IMR-90 (cell line): ENCODE data around the gene EGFR. TPM values are rescaled to one million over a fixed set of nuclear protein-coding genes. Genes with fewer than 3 reads are reported as not detected.

Source experiments
- ATAC-seq: fragments of 200-7000 bp; cut with Tn5 transposase; 2 replicates; pipeline ENCODE4 v1.9.1; 2020; ENCODE audit warnings: low read depth, mild to moderate bottlenecking, moderate library complexity
- BruUV-seq: library from RNA; stranded (reverse); fragments of 400-500 nt; replicated peaks from 2 replicates; lab custom pipeline; 2021; lab: Mats Ljungman, UMichigan
- CTCF ChIA-PET: fragments of 300-600 bp; formaldehyde crosslinking; extraction: SDS; loops from one replicate; lab custom pipeline; 2021; ENCODE audit warnings: antibody characterized with exemption; lab: Yijun Ruan, JAX
- POLR2A ChIA-PET: fragments of 300-600 bp; sonication (Branson Sonifier 250); formaldehyde crosslinking; loops from one replicate; lab custom pipeline; 2022; ENCODE audit warnings: antibody characterized with exemption; ENCODE audit not compliant: unreplicated experiment; lab: Charles Lee
- DNase-seq: peaks from one replicate; pipeline ENCODE4 v3.0.0; 2013
- H2AFZ ChIP-seq: replicated peaks from 2 replicates; pipeline ENCODE3; 2013; ENCODE audit warnings: low read length, mild to moderate bottlenecking; ENCODE audit not compliant: poor library complexity
- H2AK5ac ChIP-seq: 2 replicates; pipeline ENCODE4 v1.6.1; 2013; ENCODE audit warnings: low read depth, low read length, inconsistent platforms
- H2AK9ac ChIP-seq: replicated peaks from 2 replicates; pipeline ENCODE3; 2013; ENCODE audit warnings: mild to moderate bottlenecking, low read depth, low read length, moderate library complexity; ENCODE audit not compliant: poor library complexity
- H2BK120ac ChIP-seq: 2 replicates; pipeline ENCODE4 v1.6.1; 2013; ENCODE audit warnings: low read depth, low read length, inconsistent platforms
- H2BK15ac ChIP-seq: 3 replicates; pipeline ENCODE4 v1.6.1; 2013; ENCODE audit warnings: low read depth, low read length, inconsistent platforms
- H2BK20ac ChIP-seq: 2 replicates; pipeline ENCODE4 v1.6.1; 2013; ENCODE audit warnings: low read depth, mild to moderate bottlenecking, inconsistent platforms, low read length, moderate library complexity
- H2BK5ac ChIP-seq: 2 replicates; pipeline ENCODE4 v1.6.1; 2013; ENCODE audit warnings: mild to moderate bottlenecking, low read depth, low read length, inconsistent platforms; ENCODE audit not compliant: poor library complexity, severe bottlenecking
- H3K14ac ChIP-seq: replicated peaks from 2 replicates; pipeline ENCODE4 v1.6.1; 2013; ENCODE audit warnings: low read depth, low read length, inconsistent platforms
- H3K18ac ChIP-seq: 2 replicates; pipeline ENCODE4 v1.6.1; 2013; ENCODE audit warnings: low read depth, low read length, control low read depth
- H3K23ac ChIP-seq: 2 replicates; pipeline ENCODE4 v1.6.1; 2013; ENCODE audit warnings: low read depth, low read length, inconsistent platforms
- H3K27ac ChIP-seq: 2 replicates; pipeline ENCODE4 v1.5.1; 2013; ENCODE audit warnings: mild to moderate bottlenecking, control low read depth, low read length; ENCODE audit not compliant: insufficient read depth
- H3K27me3 ChIP-seq: 2 replicates; pipeline ENCODE4 v1.6.1; 2013; ENCODE audit warnings: low read length; ENCODE audit not compliant: control insufficient read depth, insufficient read depth
- H3K36me3 ChIP-seq: 2 replicates; pipeline ENCODE4 v1.6.1; 2013; ENCODE audit warnings: low read length, mixed read lengths; ENCODE audit not compliant: control insufficient read depth, insufficient read depth
- H3K4ac ChIP-seq: 2 replicates; pipeline ENCODE4 v1.6.1; 2013; ENCODE audit warnings: low read depth, low read length, inconsistent platforms
- H3K4me1 ChIP-seq: 2 replicates; pipeline ENCODE4 v1.6.1; 2013; ENCODE audit warnings: low read length, mixed read lengths; ENCODE audit not compliant: control insufficient read depth, insufficient read depth
- H3K4me2 ChIP-seq: 2 replicates; pipeline ENCODE4 v1.6.1; 2013; ENCODE audit warnings: low read depth, mild to moderate bottlenecking, control low read depth, low read length, moderate library complexity
- H3K4me3 ChIP-seq: 2 replicates; pipeline ENCODE4 v1.5.1; 2013; ENCODE audit warnings: low read depth, mild to moderate bottlenecking, control low read depth, low read length, moderate library complexity; ENCODE audit not compliant: insufficient read depth
- H3K56ac ChIP-seq: 2 replicates; pipeline ENCODE4 v1.6.1; 2013; ENCODE audit warnings: low read length, inconsistent platforms; ENCODE audit not compliant: insufficient read depth; ENCODE audit errors: extremely low read depth
- H3K79me1 ChIP-seq, 2 experiments: 2 replicates each; pipeline ENCODE4 v1.6.1; 2013; ENCODE audit warnings: low read length in 2 of 2, inconsistent platforms in 1 of 2, low read depth in 1 of 2
- H3K9ac ChIP-seq: 2 replicates; pipeline ENCODE4 v1.6.1; 2013; ENCODE audit warnings: low read depth, low read length, control low read depth
- H3K9me1 ChIP-seq: 2 replicates; pipeline ENCODE4 v1.6.1; 2013; ENCODE audit warnings: low read length, inconsistent platforms; ENCODE audit not compliant: insufficient read depth
- H3K9me3 ChIP-seq: 2 replicates; pipeline ENCODE4 v1.6.1; 2013; ENCODE audit warnings: low read length; ENCODE audit not compliant: control insufficient read depth, insufficient read depth
- H4K20me1 ChIP-seq: 2 replicates; pipeline ENCODE4 v1.6.1; 2013; ENCODE audit warnings: low read length, inconsistent platforms; ENCODE audit not compliant: insufficient read depth
- H4K5ac ChIP-seq: 2 replicates; pipeline ENCODE4 v1.6.1; 2013; ENCODE audit warnings: mild to moderate bottlenecking, low read depth, low read length, control low read depth
- H4K8ac ChIP-seq, 2 experiments: 2 replicates each; pipeline ENCODE4 v1.6.1; 2013; ENCODE audit warnings: low read depth in 2 of 2, low read length in 2 of 2, control low read depth in 1 of 2, inconsistent platforms in 1 of 2
- H4K91ac ChIP-seq: 2 replicates; pipeline ENCODE4 v1.6.1; 2013; ENCODE audit warnings: low read depth, low read length, inconsistent platforms; ENCODE audit not compliant: insufficient read depth
- MAFK ChIP-seq: IDR thresholded peaks from 2 replicates; pipeline ENCODE4 v1.6.1; 2012; ENCODE audit warnings: low read depth, low read length, improper control_type of control experiment
- WGBS, 2 experiments: methylation state at CpG; one replicate each; pipeline versions ENCODE4 v1.1.5 to v1.1.7; 2013; ENCODE audit warnings: missing lambda C conversion rate in 2 of 2; ENCODE audit not compliant: insufficient read length in 1 of 2; ENCODE audit errors: extremely low coverage in 2 of 2; 5-methylcytosine and 5-hydroxymethylcytosine counted together
- dilution Hi-C: fragments of 300-500 bp; cut with HindIII; formaldehyde crosslinking; loops from one replicate; pipeline ENCODE4 v1.14.3; 2018; ENCODE audit warnings: low sequenced_read_pairs; ENCODE audit not compliant: unreplicated experiment
- in situ Hi-C: fragments of 300-500 bp; cut with MboI; formaldehyde crosslinking; loops from 3 replicates; pipeline ENCODE4 v1.14.3; 2019; ENCODE audit warnings: low sequenced_read_pairs, inconsistent platforms, mixed read lengths
- intact Hi-C: fragments of 100-400 bp; cut with micrococcal nuclease; formaldehyde crosslinking; loops from 2 replicates; pipeline ENCODE4 v1.10.0; 2022
- polyA plus RNA-seq, 3 experiments: library from polyadenylated mRNA; depleted of rRNA; stranded (reverse); fragments of >200 nt; gene quantifications; 2 replicates each; pipeline ENCODE4 v1.2.3, GENCODE V29; 2012; ENCODE audit warnings: low replicate concordance in 1 of 3
- total RNA-seq: library from RNA; depleted of rRNA; stranded (reverse); fragments of >200 nt; gene quantifications from 2 replicates; pipeline ENCODE4 v1.2.3, GENCODE V29; 2012

EGFR gene
- total and polyA plus RNA-seq, 2 of the 4 experiments (the other 2 are of a cell fraction) = 36.9 to 60.4 TPM

GRCh38 chr7:55046582-55047342 lies 27.9 kb downstream of the EGFR start:
- H3K4me3 ChIP-seq = no peak overlapping the region
- no peak overlapping the region for H2BK15ac ChIP-seq
- H3K9me1 ChIP-seq = peaks cover 36% of the 10 kb centered on the region
- no peaks in the 10 kb centered on the region for H3K27me3 ChIP-seq
- H3K9me3 ChIP-seq = no peaks in the 10 kb centered on the region
- H3K4me1 ChIP-seq = peaks cover 30% of the 10 kb centered on the region
- H2AK5ac ChIP-seq = no peak overlapping the region
- no peak overlapping the region for H3K4me2 ChIP-seq
- CTCF ChIA-PET = no interaction called here
- DNase-seq (no peak), ATAC-seq (no peak)
- POLR2A ChIA-PET = no interaction called here
- no peak for TF ChIP-seq MAFK
- H3K56ac ChIP-seq = no peak overlapping the region
- H3K79me1 ChIP-seq = peaks cover 54 to 91% of the 10 kb centered on the region in 2 experiments
- no peak overlapping the region for H4K5ac ChIP-seq
- no peak overlapping the region for H2BK5ac ChIP-seq
- peak overlapping the region; percentile 34; the same call in 1 of the 2 replicates for H3K23ac ChIP-seq
- no peak overlapping the region for H2AFZ ChIP-seq
- H3K14ac ChIP-seq = 0 out of 2 replicates have a peak overlapping the region, but pooled peaks have one; percentile 7
- BruUV-seq = no TSS peak
- no peak overlapping the region for H3K4ac ChIP-seq
- no peak overlapping the region for H4K8ac ChIP-seq
- H3K18ac ChIP-seq = no peak overlapping the region
- H4K20me1 ChIP-seq = peaks cover 69% of the 10 kb centered on the region
- intact Hi-C loops = no loop called here
- peaks cover 2% of the 10 kb centered on the region; the same call in 1 of the 2 replicates for H3K36me3 ChIP-seq
- no peak overlapping the region for H4K91ac ChIP-seq
- H2BK20ac ChIP-seq = no peak overlapping the region
- H2BK120ac ChIP-seq = no peak overlapping the region
- H2AK9ac ChIP-seq = no peak overlapping the region
- dilution Hi-C loops = no loop called here
- no CpG with 5 or more reads among the region's 7 CpGs for WGBS, 2 experiments
- no peak overlapping the region for H3K27ac ChIP-seq
- H3K9ac ChIP-seq = no peak overlapping the region
- in situ Hi-C loops = no loop called here
